K562 (cell line): Measurements from ENCODE around the gene GNAT1. TPM values are rescaled to one million over a fixed set of nuclear protein-coding genes. Genes with fewer than 3 reads are reported as not detected.

Experiments used
- ATAC-seq: fragments of 200-7000 bp; cut with Tn5 transposase; 3 replicates; pipeline ENCODE4 v1.9.1; 2020; ENCODE audit warnings: moderate library complexity
- BruUV-seq: library from RNA; stranded (reverse); fragments of 400-500 nt; replicated peaks from 2 replicates; lab custom pipeline; 2021; lab: Mats Ljungman, UMichigan
- CTCF ChIA-PET: fragments of 300-600 bp; formaldehyde crosslinking; extraction: SDS; loops from one replicate; lab custom pipeline; 2021; ENCODE audit warnings: low intra/inter-chr PET ratio; lab: Yijun Ruan, JAX
- POLR2A ChIA-PET: fragments of 300-600, 350-650 bp; sonication (Branson Sonifier 250); formaldehyde crosslinking; extraction: SDS; loops from one replicate; lab custom pipeline; 2021; ENCODE audit warnings: antibody characterized with exemption, inconsistent platforms; lab: Yijun Ruan, JAX
- DNase-seq, 4 experiments: peaks; one replicate each; pipeline versions ENCODE4 v3.0.0 to v3.0.0-alpha.2; 2011 to 2018; ENCODE audit warnings: low spot score in 3 of 4, mixed read lengths in 3 of 4; ENCODE audit errors: extremely low read depth in 1 of 4
- FAIRE-seq: peaks from 2 replicates; lab custom pipeline; 2011; peaks lifted over from hg19 to GRCh38; lab: Jason Lieb, UNC
- H2AFZ ChIP-seq: 2 replicates; pipeline ENCODE4 v1.6.0; 2011; ENCODE audit warnings: low read depth, low read length, control low read depth, inconsistent platforms
- H3K27ac ChIP-seq: fragments of 200-600 bp; 3 replicates; pipeline ENCODE4 v1.8.0; 2011; ENCODE audit warnings: low read depth, mild to moderate bottlenecking, control low read depth, inconsistent platforms, low read length, moderate library complexity, mixed read lengths; ENCODE audit errors: extremely low read depth
- H3K27me3 ChIP-seq, 2 experiments: fragments of 300-600 bp in 1 of 2; 2 replicates in 1 of 2; 3 replicates in 1 of 2; pipeline versions ENCODE4 v1.6.0 to v1.8.0; 2011; ENCODE audit warnings: inconsistent platforms in 2 of 2, low read length in 2 of 2, mild to moderate bottlenecking in 1 of 2, mixed read lengths in 1 of 2, moderate library complexity in 1 of 2; ENCODE audit not compliant: control insufficient read depth in 2 of 2, insufficient read depth in 2 of 2
- H3K36me3 ChIP-seq: fragments of 300-600 bp; 3 replicates; pipeline ENCODE4 v1.8.0; 2011; ENCODE audit warnings: mild to moderate bottlenecking, low read length, inconsistent platforms; ENCODE audit not compliant: control insufficient read depth, insufficient read depth
- H3K4me1 ChIP-seq, 2 experiments: fragments of 200-600 bp in 1 of 2; replicated peaks in 1 of 2; 2 replicates in 1 of 2; 3 replicates in 1 of 2; pipeline versions ENCODE4 v1.5.1 to v1.8.0; 2011; ENCODE audit warnings: inconsistent platforms in 2 of 2, low read length in 2 of 2, mild to moderate bottlenecking in 1 of 2, mixed read lengths in 1 of 2, moderate library complexity in 1 of 2; ENCODE audit not compliant: control insufficient read depth in 2 of 2, insufficient read depth in 2 of 2
- H3K4me2 ChIP-seq: 2 replicates; pipeline ENCODE4 v1.6.1; 2011; ENCODE audit warnings: low read length, control low read depth, inconsistent platforms, mixed read lengths; ENCODE audit not compliant: insufficient read depth
- H3K4me3 ChIP-seq: fragments of 200-600 bp; sonication (generic), shearing (Covaris generic); 2 replicates; pipeline ENCODE4 v1.5.1; 2016; ENCODE audit warnings: control low read depth, inconsistent platforms
- H3K79me2 ChIP-seq: fragments of 200-600 bp; 3 replicates; pipeline ENCODE4 v1.8.0; 2011; ENCODE audit warnings: low read length, inconsistent platforms; ENCODE audit not compliant: control insufficient read depth, insufficient read depth
- H3K9ac ChIP-seq, 2 experiments: 2 replicates each; pipeline versions ENCODE4 v1.6.0 to v1.6.1; 2011; ENCODE audit warnings: low read depth in 2 of 2, low read length in 2 of 2, control low read depth in 1 of 2, inconsistent platforms in 1 of 2, mild to moderate bottlenecking in 1 of 2, mixed read lengths in 1 of 2; ENCODE audit not compliant: insufficient read depth in 1 of 2
- H3K9me1 ChIP-seq: one replicate; pipeline ENCODE4 v1.6.0; 2011; ENCODE audit warnings: inconsistent platforms, mild to moderate bottlenecking, low read length, moderate library complexity; ENCODE audit not compliant: control insufficient read depth, insufficient read depth
- H3K9me3 ChIP-seq: replicated peaks from 2 replicates; pipeline ENCODE4 v1.5.1; 2011; ENCODE audit warnings: low read depth, low read length, inconsistent platforms; ENCODE audit not compliant: control insufficient read depth, insufficient read depth
- H4K20me1 ChIP-seq: replicated peaks from 2 replicates; pipeline ENCODE4 v1.6.1; 2011; ENCODE audit warnings: low read length, inconsistent platforms, mixed read lengths; ENCODE audit not compliant: control insufficient read depth, insufficient read depth
- CC2D1A ChIP-seq: fragments of 450-650 bp; IDR thresholded peaks from 2 replicates; pipeline ENCODE4 v1.6.1; 2017; ENCODE audit warnings: mild to moderate bottlenecking
- SUPT5H ChIP-seq: fragments of 450-650 bp; IDR thresholded peaks from 2 replicates; pipeline ENCODE4 v1.6.1; 2016
- ZNF507 ChIP-seq: conservative IDR thresholded peaks from 2 replicates; pipeline ENCODE4 v1.6.1; 2017; ENCODE audit warnings: missing genetic modification characterization, missing compliant biosample characterization
- whole genome bisulfite sequencing: fragments of 100-300 bp; shearing (Covaris generic); methylation state at CpG from one replicate; pipeline ENCODE4 v1.1.6; 2016; ENCODE audit warnings: low coverage, mixed read lengths; ENCODE audit not compliant: insufficient coverage; ENCODE audit errors: missing lambda C conversion rate; 5-methylcytosine and 5-hydroxymethylcytosine counted together
- in situ Hi-C: fragments of 300-500 bp; cut with MboI; formaldehyde crosslinking; loops from 4 replicates; pipeline ENCODE4 v1.15.0; 2018; ENCODE audit warnings: inconsistent platforms, mixed read lengths
- intact Hi-C: fragments of 100-400 bp; cut with micrococcal nuclease; formaldehyde crosslinking; loops from 2 replicates; pipeline ENCODE4 v1.14.2; 2022
- polyA plus RNA-seq, 8 experiments: library from polyadenylated mRNA; depleted of rRNA in 4 of 8; stranded (reverse) in 5 of 8; unstranded in 3 of 8; fragments of >200 nt; fragmentation: Nextera tagmentation in 2 of 8; fragmentation: Illumina TruSeq in 1 of 8; extraction: Ambion mirVana in 2 of 8; extraction: Trizol in 1 of 8; gene quantifications; 2 replicates each; pipeline versions ENCODE4 v1.2.1 to v1.2.3, GENCODE V29; 2011 to 2014; ENCODE audit warnings: inconsistent platforms in 1 of 8, missing spikeins in 1 of 8
- total RNA-seq, 7 experiments: library from RNA; depleted of rRNA in 6 of 7; stranded (reverse); fragments of >200 nt in 6 of 7; fragmentation: Illumina TruSeq in 2 of 7; extraction: Trizol in 2 of 7; gene quantifications; 2 replicates each; pipeline versions ENCODE4 v1.2.1 to v1.2.3, GENCODE V29; 2011 to 2021; ENCODE audit warnings: low replicate concordance in 1 of 7
- TF ChIP-seq, protein P1 (sequence below), 2 experiments: IDR thresholded peaks in 1 of 2; conservative IDR thresholded peaks in 1 of 2; 2 replicates each; pipeline ENCODE4 v1.6.1; 2016; ENCODE audit warnings: low read depth in 2 of 2, mild to moderate bottlenecking in 1 of 2, missing compliant biosample characterization in 1 of 2, missing genetic modification characterization in 1 of 2, moderate library complexity in 1 of 2

Gene GNAT1
- total and polyA plus RNA-seq, 9 of the 15 experiments (the other 6 are each of a cell fraction or from before 2014, with no cell fraction given), result not detected

DNA sequence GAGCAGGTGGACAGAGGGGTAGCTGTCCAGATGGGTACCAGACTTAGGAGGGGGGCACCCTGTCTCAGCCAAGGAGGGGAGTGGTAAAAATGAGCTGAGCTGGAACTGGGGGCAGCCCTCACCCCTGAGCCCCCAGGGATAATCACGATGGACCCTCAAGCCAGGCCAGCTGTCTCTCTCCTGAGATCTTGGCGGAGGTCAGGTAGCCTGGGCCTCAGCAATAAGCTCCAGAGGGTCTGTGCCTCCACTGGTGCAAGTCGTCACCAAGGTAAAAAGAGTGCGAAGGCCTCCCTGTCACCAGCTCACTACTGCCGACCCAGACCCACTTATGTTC is 18.7 kb downstream of the GNAT1 start:
- no peak for DNase-seq
- no peak for TF ChIP-seq ZNF507 (tag)
- TF ChIP-seq CC2D1A, result no peak
- TF ChIP-seq SUPT5H, result no peak
- TF ChIP-seq, protein P1, sequence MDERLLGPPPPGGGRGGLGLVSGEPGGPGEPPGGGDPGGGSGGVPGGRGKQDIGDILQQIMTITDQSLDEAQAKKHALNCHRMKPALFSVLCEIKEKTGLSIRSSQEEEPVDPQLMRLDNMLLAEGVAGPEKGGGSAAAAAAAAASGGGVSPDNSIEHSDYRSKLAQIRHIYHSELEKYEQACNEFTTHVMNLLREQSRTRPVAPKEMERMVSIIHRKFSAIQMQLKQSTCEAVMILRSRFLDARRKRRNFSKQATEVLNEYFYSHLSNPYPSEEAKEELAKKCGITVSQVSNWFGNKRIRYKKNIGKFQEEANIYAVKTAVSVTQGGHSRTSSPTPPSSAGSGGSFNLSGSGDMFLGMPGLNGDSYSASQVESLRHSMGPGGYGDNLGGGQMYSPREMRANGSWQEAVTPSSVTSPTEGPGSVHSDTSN (CRISPR knock-in tag; IDR thresholded peaks at IDR 0.05; ENCODE audit: low read depth), result no peak
- TF ChIP-seq, protein P1 (tag; conservative IDR thresholded peaks at IDR 0.05; ENCODE audit: low read depth), result no peak
- TF ChIP-seq, all 486 proteins: peak for 0
- Histone ChIP-seq H3K36me3 (no peaks in the 10 kb centered on the region), H2AFZ (no peak overlapping the region), H3K4me2 (no peak overlapping the region), H3K4me3 (no peak overlapping the region), H3K27ac (no peak overlapping the region), H3K9ac (no peak overlapping the region), H3K9me1 (no peaks in the 10 kb centered on the region), H3K9me3 (no peaks in the 10 kb centered on the region), H4K20me1 (no peaks in the 10 kb centered on the region), H3K27me3 (peaks cover 5 to 25% of the 10 kb centered on the region in 2 experiments; a peak in 4 of 5 replicates), H3K79me2 (no peaks in the 10 kb centered on the region), H3K4me1 (peaks cover 0 to 9% of the 10 kb centered on the region in 2 experiments; a peak in 2 of 5 replicates)
- WGBS, result 14% methylated on average over 5 of the region's 5 CpGs
- no peak for ATAC-seq
- BruUV-seq, result no TSS peak
- intact Hi-C loops (no loop called here), in situ Hi-C loops (no loop called here)
- CTCF ChIA-PET, result no interaction called here
- no peak for FAIRE-seq
- POLR2A ChIA-PET, result interaction anchor here (0.6 to 1.0 kb wide), 3 partner anchors 11 to 46 kb away, joined by 3 read pairs; no protein-coding TSS in a partner anchor
